H9 (cell line): Measurements from ENCODE around the gene SUPT3H. TPM values are rescaled to one million over a fixed set of nuclear protein-coding genes. Genes with fewer than 3 reads are reported as not detected.

Experiments used
- DNase-seq: peaks from one replicate; pipeline ENCODE4 v3.0.0-alpha.2; 2017
- H2AFZ ChIP-seq: one replicate; pipeline ENCODE4 v1.6.1; 2013; ENCODE audit warnings: mild to moderate bottlenecking, low read length, control low read depth, moderate library complexity
- H2AK5ac ChIP-seq: 2 replicates; pipeline ENCODE4 v1.6.1; 2013; ENCODE audit warnings: low read length, control low read depth, mixed read lengths; ENCODE audit not compliant: insufficient read length
- H2BK120ac ChIP-seq: one replicate; pipeline ENCODE4 v1.6.1; 2013; ENCODE audit warnings: low read depth, mild to moderate bottlenecking, low read length, control low read depth, inconsistent platforms; ENCODE audit not compliant: poor library complexity, severe bottlenecking
- H2BK12ac ChIP-seq: 2 replicates; pipeline ENCODE4 v1.6.1; 2013; ENCODE audit warnings: low read length, control low read depth, mixed read lengths, low read depth; ENCODE audit not compliant: insufficient read length
- H2BK15ac ChIP-seq: 2 replicates; pipeline ENCODE4 v1.6.1; 2013; ENCODE audit warnings: low read depth, low read length, control low read depth
- H2BK20ac ChIP-seq: one replicate; pipeline ENCODE4 v1.6.1; 2013; ENCODE audit warnings: low read depth, mild to moderate bottlenecking, low read length, control low read depth, inconsistent platforms; ENCODE audit not compliant: poor library complexity, severe bottlenecking
- H2BK5ac ChIP-seq: 2 replicates; pipeline ENCODE4 v1.6.1; 2013; ENCODE audit warnings: low read length, control low read depth, mixed read lengths; ENCODE audit not compliant: insufficient read length
- H3K14ac ChIP-seq: 2 replicates; pipeline ENCODE4 v1.6.1; 2013; ENCODE audit warnings: low read length, control low read depth; ENCODE audit not compliant: insufficient read depth
- H3K18ac ChIP-seq: 2 replicates; pipeline ENCODE4 v1.6.1; 2013; ENCODE audit warnings: low read depth, mild to moderate bottlenecking, mixed read lengths, low read length, control low read depth; ENCODE audit not compliant: insufficient read length
- H3K23ac ChIP-seq: 2 replicates; pipeline ENCODE4 v1.6.1; 2013; ENCODE audit warnings: low read length, control low read depth, mixed read lengths, low read depth; ENCODE audit not compliant: insufficient read length
- H3K23me2 ChIP-seq: 2 replicates; pipeline ENCODE4 v1.6.1; 2013; ENCODE audit warnings: low read depth, mild to moderate bottlenecking, mixed read lengths, low read length, control low read depth; ENCODE audit not compliant: insufficient read length, poor library complexity, severe bottlenecking
- H3K27ac ChIP-seq: 2 replicates; pipeline ENCODE4 v1.5.1; 2013; ENCODE audit warnings: low read length, control low read depth, mixed read lengths, low read depth; ENCODE audit not compliant: insufficient read length
- H3K27me3 ChIP-seq: 2 replicates; pipeline ENCODE4 v1.6.1; 2013; ENCODE audit warnings: low read length, control low read depth, inconsistent platforms; ENCODE audit not compliant: insufficient read depth
- H3K4ac ChIP-seq: 2 replicates; pipeline ENCODE4 v1.6.1; 2013; ENCODE audit warnings: low read depth, mild to moderate bottlenecking, control low read depth, inconsistent platforms, low read length, moderate library complexity
- H3K4me1 ChIP-seq: 2 replicates; pipeline ENCODE4 v1.6.1; 2013; ENCODE audit warnings: low read length, control low read depth, inconsistent platforms; ENCODE audit not compliant: insufficient read depth
- H3K4me2 ChIP-seq: 2 replicates; pipeline ENCODE4 v1.6.1; 2013; ENCODE audit warnings: low read length, control low read depth, mixed read lengths; ENCODE audit not compliant: insufficient read length, insufficient read depth
- H3K56ac ChIP-seq: 2 replicates; pipeline ENCODE4 v1.6.1; 2013; ENCODE audit warnings: low read depth, mild to moderate bottlenecking, mixed read lengths, low read length, control low read depth; ENCODE audit not compliant: insufficient read length
- H3K79me1 ChIP-seq: 2 replicates; pipeline ENCODE4 v1.6.1; 2013; ENCODE audit warnings: low read depth, mild to moderate bottlenecking, moderate library complexity, low read length, control low read depth, inconsistent platforms; ENCODE audit not compliant: insufficient read depth, poor library complexity, severe bottlenecking
- H3K79me2 ChIP-seq: 2 replicates; pipeline ENCODE4 v1.6.1; 2013; ENCODE audit warnings: low read length, control low read depth, inconsistent platforms; ENCODE audit not compliant: insufficient read depth
- H3K9ac ChIP-seq: 2 replicates; pipeline ENCODE4 v1.6.1; 2013; ENCODE audit warnings: low read length, control low read depth, mixed read lengths; ENCODE audit not compliant: insufficient read length; ENCODE audit errors: extremely low read depth
- H3K9me3 ChIP-seq: one replicate; pipeline ENCODE4 v1.6.1; 2013; ENCODE audit warnings: low read depth, low read length, inconsistent platforms; ENCODE audit not compliant: control insufficient read depth
- H3T11ph ChIP-seq: one replicate; pipeline ENCODE4 v1.6.1; 2013; ENCODE audit warnings: mild to moderate bottlenecking, low read length, control low read depth, inconsistent platforms
- H4K20me1 ChIP-seq: one replicate; pipeline ENCODE4 v1.6.1; 2013; ENCODE audit not compliant: control insufficient read depth, insufficient read length, insufficient read depth
- H4K5ac ChIP-seq: 2 replicates; pipeline ENCODE4 v1.6.1; 2013; ENCODE audit warnings: low read depth, mild to moderate bottlenecking, mixed read lengths, low read length, control low read depth; ENCODE audit not compliant: insufficient read length
- H4K8ac ChIP-seq: replicated peaks from 2 replicates; pipeline ENCODE4 v1.6.1; 2013; ENCODE audit warnings: low read length, control low read depth, mixed read lengths, low read depth; ENCODE audit not compliant: insufficient read length
- H4K91ac ChIP-seq: 2 replicates; pipeline ENCODE4 v1.6.1; 2013; ENCODE audit warnings: low read depth, mild to moderate bottlenecking, moderate library complexity, mixed read lengths, low read length, control low read depth; ENCODE audit not compliant: insufficient read length
- H3K27ac Mint-ChIP-seq, 3 experiments: 2 replicates in 2 of 3; 3 replicates in 1 of 3; pipeline ENCODE4 v1.8.0; 2020 to 2021; ENCODE audit warnings: mixed read lengths in 3 of 3, mild to moderate bottlenecking in 1 of 3, moderate library complexity in 1 of 3
- H3K27me3 Mint-ChIP-seq: 2 replicates; pipeline ENCODE4 v1.8.0; 2021; ENCODE audit warnings: low read depth, mild to moderate bottlenecking, moderate library complexity, mixed read lengths
- H3K36me3 Mint-ChIP-seq, 3 experiments: 2 replicates in 2 of 3; 3 replicates in 1 of 3; pipeline ENCODE4 v1.8.0; 2020 to 2021; ENCODE audit warnings: low read depth in 3 of 3, mixed read lengths in 3 of 3; ENCODE audit not compliant: insufficient read depth in 1 of 3
- H3K4me1 Mint-ChIP-seq, 2 experiments: 2 replicates each; pipeline ENCODE4 v1.8.0; 2020; ENCODE audit warnings: mixed read lengths in 2 of 2
- H3K4me3 Mint-ChIP-seq, 2 experiments: 2 replicates in 1 of 2; 3 replicates in 1 of 2; pipeline ENCODE4 v1.8.0; 2020 to 2021; ENCODE audit warnings: mild to moderate bottlenecking in 2 of 2, mixed read lengths in 2 of 2, moderate library complexity in 1 of 2
- H3K9me3 Mint-ChIP-seq, 2 experiments: 2 replicates in 1 of 2; 3 replicates in 1 of 2; pipeline ENCODE4 v1.8.0; 2020; ENCODE audit warnings: mild to moderate bottlenecking in 2 of 2, mixed read lengths in 2 of 2, moderate library complexity in 1 of 2
- WGBS: extraction: QIAGEN DNeasy Blood & Tissue Kit; methylation state at CpG from one replicate; pipeline ENCODE4 v1.1.7; 2013; ENCODE audit warnings: missing lambda C conversion rate, low lambda C conversion rate, mixed read lengths; ENCODE audit not compliant: insufficient read length; ENCODE audit errors: extremely low coverage; 5-methylcytosine and 5-hydroxymethylcytosine counted together
- total RNA-seq: library from RNA; stranded (reverse); gene quantifications from 2 replicates; pipeline ENCODE4 v1.2.1, GENCODE V29; 2021
- TF ChIP-seq, protein P1 (sequence below): fragments of 200-600 bp; sonication (generic); conservative IDR thresholded peaks from 3 replicates; pipeline ENCODE4 v1.8.0; 2021; ENCODE audit warnings: antibody characterized with exemption, mild to moderate bottlenecking

Gene SUPT3H
- total RNA-seq, 1 experiment from 2014 or later = 22.5 TPM

DNA sequence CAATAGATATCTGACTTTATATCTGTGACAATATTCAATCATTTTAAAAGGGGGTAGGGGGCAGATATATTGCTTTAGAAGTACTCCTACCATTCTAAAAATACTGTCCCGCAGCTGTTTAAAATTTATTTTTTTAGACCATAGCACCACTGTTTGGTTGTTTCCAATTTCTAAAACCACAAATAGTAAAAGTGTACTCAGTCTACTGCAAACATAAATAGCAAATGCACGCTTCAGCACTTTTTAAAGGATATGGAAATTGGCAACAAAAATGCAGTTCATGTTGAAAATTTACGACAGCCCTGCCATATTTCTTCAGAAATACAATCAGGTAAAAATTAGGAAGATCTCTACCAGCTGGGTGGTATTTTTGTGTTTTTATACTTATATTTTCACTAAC is 181.6 kb downstream of the SUPT3H start:
- Histone ChIP-seq H4K91ac (no peak overlapping the region), H2BK120ac (no peak overlapping the region), H3K9me3 (no peaks in the 10 kb centered on the region), H3K27ac (no peak overlapping the region), H4K20me1 (no peaks in the 10 kb centered on the region), H3K79me2 (no peaks in the 10 kb centered on the region), H2BK5ac (no peak overlapping the region), H2AK5ac (no peak overlapping the region), H2BK20ac (no peak overlapping the region), H3K4me2 (no peak overlapping the region), H3K18ac (no peak overlapping the region), H3K56ac (no peak overlapping the region), H3K23me2 (no peaks in the 10 kb centered on the region), H3K4me1 (no peaks in the 10 kb centered on the region), H2BK12ac (no peak overlapping the region), H3T11ph (no peak overlapping the region), H3K4ac (no peak overlapping the region), H3K9ac (no peak overlapping the region), H3K14ac (no peak overlapping the region), H3K23ac (no peak overlapping the region), H4K8ac (no peak overlapping the region), H3K79me1 (no peaks in the 10 kb centered on the region), H3K27me3 (no peaks in the 10 kb centered on the region), H2BK15ac (no peak overlapping the region), H2AFZ (no peak overlapping the region), H4K5ac (no peak overlapping the region)
- H3K27me3 Mint-ChIP-seq = no peaks in the 10 kb centered on the region
- no peaks in the 10 kb centered on the region for H3K36me3 Mint-ChIP-seq
- H3K4me1 Mint-ChIP-seq = no peaks in the 10 kb centered on the region
- no peak overlapping the region for H3K27ac Mint-ChIP-seq
- H3K9me3 Mint-ChIP-seq = no peaks in the 10 kb centered on the region
- no peak overlapping the region for H3K4me3 Mint-ChIP-seq
- DNase-seq = no peak
- no CpG with 5 or more reads among the region's 3 CpGs for WGBS
- TF ChIP-seq, protein P1, sequence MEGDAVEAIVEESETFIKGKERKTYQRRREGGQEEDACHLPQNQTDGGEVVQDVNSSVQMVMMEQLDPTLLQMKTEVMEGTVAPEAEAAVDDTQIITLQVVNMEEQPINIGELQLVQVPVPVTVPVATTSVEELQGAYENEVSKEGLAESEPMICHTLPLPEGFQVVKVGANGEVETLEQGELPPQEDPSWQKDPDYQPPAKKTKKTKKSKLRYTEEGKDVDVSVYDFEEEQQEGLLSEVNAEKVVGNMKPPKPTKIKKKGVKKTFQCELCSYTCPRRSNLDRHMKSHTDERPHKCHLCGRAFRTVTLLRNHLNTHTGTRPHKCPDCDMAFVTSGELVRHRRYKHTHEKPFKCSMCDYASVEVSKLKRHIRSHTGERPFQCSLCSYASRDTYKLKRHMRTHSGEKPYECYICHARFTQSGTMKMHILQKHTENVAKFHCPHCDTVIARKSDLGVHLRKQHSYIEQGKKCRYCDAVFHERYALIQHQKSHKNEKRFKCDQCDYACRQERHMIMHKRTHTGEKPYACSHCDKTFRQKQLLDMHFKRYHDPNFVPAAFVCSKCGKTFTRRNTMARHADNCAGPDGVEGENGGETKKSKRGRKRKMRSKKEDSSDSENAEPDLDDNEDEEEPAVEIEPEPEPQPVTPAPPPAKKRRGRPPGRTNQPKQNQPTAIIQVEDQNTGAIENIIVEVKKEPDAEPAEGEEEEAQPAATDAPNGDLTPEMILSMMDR = no peak
